ENCODE results near the gene AGPAT4. TPM values are rescaled to one million over a fixed set of nuclear protein-coding genes. Genes with fewer than 3 reads are reported as not detected.
"Not testable (repeated sequence)": the region's sequence is repeated elsewhere in the genome, so short reads cannot be mapped to it uniquely, and the experiment has no call there.

Gene AGPAT4
- total and polyA plus RNA-seq, 2 of the 4 experiments (the other 2 are of a cell fraction), result 3.6 to 3.8 TPM

DNA sequence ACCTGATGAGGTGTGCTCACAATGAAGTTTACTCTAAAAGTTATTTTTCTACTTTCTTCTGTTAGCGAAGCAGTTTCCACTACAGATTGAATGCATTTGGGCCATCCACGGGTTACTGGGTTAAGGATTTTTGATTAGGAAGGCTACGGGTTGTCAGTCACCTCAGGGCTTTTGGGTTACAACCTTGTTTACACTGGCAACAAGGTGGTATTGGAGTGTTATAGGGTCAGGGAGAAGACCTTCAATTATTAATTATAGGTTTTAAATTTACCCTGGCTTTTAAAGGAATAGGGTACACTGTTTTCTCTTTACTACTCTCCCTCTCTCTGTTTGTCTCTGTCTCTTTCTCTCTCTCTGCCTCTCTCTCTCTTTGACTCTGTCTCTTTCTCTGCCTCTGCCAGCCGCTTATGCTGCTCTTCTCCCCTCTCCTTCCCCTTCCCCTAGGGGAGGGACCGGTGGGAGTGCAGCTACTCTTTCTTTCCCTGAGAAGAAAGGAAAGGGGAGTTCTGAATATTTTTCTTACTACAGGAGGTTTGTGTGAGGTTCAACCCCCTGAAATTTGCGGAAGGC, 40.2 kb upstream of the AGPAT4 start:
- Histone ChIP-seq H3K9me1 (ENCODE audit: insufficient read depth, low read length) (no peaks in the 10 kb centered on the region), H2AFZ (replicated peaks; ENCODE audit: low read length, poor library complexity) (no peak overlapping the region), H2AK9ac (replicated peaks; ENCODE audit: low read depth, low read length, poor library complexity) (no peak overlapping the region), H3K14ac (replicated peaks; ENCODE audit: low read depth, low read length) (no peak overlapping the region), H3K36me3 (ENCODE audit: control insufficient read depth, insufficient read depth, low read length) (no peaks in the 10 kb centered on the region), H2BK120ac (ENCODE audit: low read depth, low read length) (no peak overlapping the region), H3K9me3 (ENCODE audit: control insufficient read depth, insufficient read depth, low read length) (no peaks in the 10 kb centered on the region), H3K4me3 (ENCODE audit: insufficient read depth, low read depth, low read length) (no peak overlapping the region), H4K5ac (ENCODE audit: low read depth, low read length) (no peak overlapping the region), H3K23ac (ENCODE audit: low read depth, low read length) (no peak overlapping the region), H4K91ac (ENCODE audit: insufficient read depth, low read depth, low read length) (no peak overlapping the region), H2BK15ac (ENCODE audit: low read depth, low read length) (no peak overlapping the region), H4K8ac (ENCODE audit: low read depth in 2 of 2, low read length in 2 of 2) (no peak overlapping the region), H3K4me1 (ENCODE audit: control insufficient read depth, insufficient read depth, low read length) (no peaks in the 10 kb centered on the region), H2AK5ac (ENCODE audit: low read depth, low read length) (no peak overlapping the region), H3K56ac (ENCODE audit: extremely low read depth, insufficient read depth, low read length) (no peak overlapping the region), H3K9ac (ENCODE audit: low read depth, low read length) (no peak overlapping the region), H4K20me1 (ENCODE audit: insufficient read depth, low read length) (no peaks in the 10 kb centered on the region), H3K4ac (ENCODE audit: low read depth, low read length) (no peak overlapping the region), H3K79me1 (ENCODE audit: low read depth in 1 of 2, low read length in 2 of 2) (no peaks in the 10 kb centered on the region), H3K18ac (ENCODE audit: low read depth, low read length) (no peak overlapping the region), H2BK20ac (ENCODE audit: low read depth, low read length) (no peak overlapping the region), H3K4me2 (ENCODE audit: low read depth, low read length) (no peak overlapping the region), H3K27ac (ENCODE audit: insufficient read depth, low read length) (no peak overlapping the region), H3K27me3 (ENCODE audit: control insufficient read depth, insufficient read depth, low read length) (no peaks in the 10 kb centered on the region), H2BK5ac (ENCODE audit: low read depth, low read length, poor library complexity, severe bottlenecking) (no peak overlapping the region)
- dilution Hi-C loops (cut with HindIII; ENCODE audit: low sequenced_read_pairs, unreplicated experiment), result no loop called here
- no CpG with 5 or more reads among the region's 6 CpGs for WGBS, 2 experiments (ENCODE audit: extremely low coverage in 2 of 2, insufficient read length in 1 of 2)
- DNase-seq (no peak), ATAC-seq (ENCODE audit: low read depth) (no peak)
- BruUV-seq (replicated peaks), result no TSS peak
- CTCF ChIA-PET, result no interaction called here
- POLR2A ChIA-PET (ENCODE audit: unreplicated experiment), result no interaction called here
- in situ Hi-C loops (cut with MboI; ENCODE audit: low sequenced_read_pairs), result no loop called here
- intact Hi-C loops (cut with micrococcal nuclease), result no loop called here
- TF ChIP-seq POLR2A (IDR thresholded peaks at IDR 0.05; ENCODE audit: low read depth, low read length) (no peak), CEBPB (IDR thresholded peaks at IDR 0.05; ENCODE audit: low read depth, low read length) (no peak), FOS (IDR thresholded peaks at IDR 0.05; ENCODE audit: low read depth, low read length) (no peak), USF2 (IDR thresholded peaks at IDR 0.05; ENCODE audit: low read depth, low read length) (no peak)

DNA sequence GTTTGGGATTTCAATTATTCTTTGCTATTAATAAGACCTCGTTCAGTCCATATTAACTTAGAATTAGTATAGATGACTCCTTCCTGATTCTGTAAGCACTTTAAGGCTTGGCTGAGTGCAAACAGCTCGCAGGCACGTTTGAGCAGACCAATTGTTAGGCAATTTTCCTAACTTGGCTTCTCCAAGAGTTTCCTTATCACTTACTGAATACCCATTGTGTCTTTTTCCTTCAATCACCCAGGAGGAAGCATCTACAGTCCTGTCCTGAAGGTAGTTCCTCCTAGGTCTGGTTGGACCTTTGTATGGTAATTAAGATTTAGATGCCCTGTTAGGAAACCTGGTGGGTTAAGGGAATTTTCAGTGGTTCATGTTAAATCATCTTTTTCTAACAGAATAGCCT, 39.6 kb upstream of the AGPAT4 start:
- H3K9ac ChIP-seq (ENCODE audit: low read depth, low read length); H3K27me3 ChIP-seq (ENCODE audit: control insufficient read depth, insufficient read depth, low read length); ATAC-seq (ENCODE audit: low read depth); H2BK20ac ChIP-seq (ENCODE audit: low read depth, low read length); H4K8ac ChIP-seq (ENCODE audit: low read depth in 2 of 2, low read length in 2 of 2); H3K36me3 ChIP-seq (ENCODE audit: control insufficient read depth, insufficient read depth, low read length); H3K56ac ChIP-seq (ENCODE audit: extremely low read depth, insufficient read depth, low read length); DNase-seq; H3K18ac ChIP-seq (ENCODE audit: low read depth, low read length); in situ Hi-C loops (cut with MboI; ENCODE audit: low sequenced_read_pairs); POLR2A ChIA-PET (ENCODE audit: unreplicated experiment); H2AK9ac ChIP-seq (replicated peaks; ENCODE audit: low read depth, low read length, poor library complexity); H3K14ac ChIP-seq (replicated peaks; ENCODE audit: low read depth, low read length); intact Hi-C loops (cut with micrococcal nuclease); H4K20me1 ChIP-seq (ENCODE audit: insufficient read depth, low read length); H3K4me2 ChIP-seq (ENCODE audit: low read depth, low read length); H2AK5ac ChIP-seq (ENCODE audit: low read depth, low read length); H3K9me3 ChIP-seq (ENCODE audit: control insufficient read depth, insufficient read depth, low read length); H3K27ac ChIP-seq (ENCODE audit: insufficient read depth, low read length); H3K4me1 ChIP-seq (ENCODE audit: control insufficient read depth, insufficient read depth, low read length); CTCF ChIA-PET; BruUV-seq (replicated peaks); H4K5ac ChIP-seq (ENCODE audit: low read depth, low read length); H3K9me1 ChIP-seq (ENCODE audit: insufficient read depth, low read length); H3K23ac ChIP-seq (ENCODE audit: low read depth, low read length); H3K79me1 ChIP-seq (ENCODE audit: low read depth in 1 of 2, low read length in 2 of 2); H3K4ac ChIP-seq (ENCODE audit: low read depth, low read length); H2BK120ac ChIP-seq (ENCODE audit: low read depth, low read length); H4K91ac ChIP-seq (ENCODE audit: insufficient read depth, low read depth, low read length); H2AFZ ChIP-seq (replicated peaks; ENCODE audit: low read length, poor library complexity); H2BK15ac ChIP-seq (ENCODE audit: low read depth, low read length); H2BK5ac ChIP-seq (ENCODE audit: low read depth, low read length, poor library complexity, severe bottlenecking); H3K4me3 ChIP-seq (ENCODE audit: insufficient read depth, low read depth, low read length); dilution Hi-C loops (cut with HindIII; ENCODE audit: low sequenced_read_pairs, unreplicated experiment): not testable (repeated sequence)
- no CpG with 5 or more reads among the region's 3 CpGs for WGBS, 2 experiments (ENCODE audit: extremely low coverage in 2 of 2, insufficient read length in 1 of 2)
